ENCODE measurements around the gene SLC4A1AP.

Gene SLC4A1AP

DNA sequence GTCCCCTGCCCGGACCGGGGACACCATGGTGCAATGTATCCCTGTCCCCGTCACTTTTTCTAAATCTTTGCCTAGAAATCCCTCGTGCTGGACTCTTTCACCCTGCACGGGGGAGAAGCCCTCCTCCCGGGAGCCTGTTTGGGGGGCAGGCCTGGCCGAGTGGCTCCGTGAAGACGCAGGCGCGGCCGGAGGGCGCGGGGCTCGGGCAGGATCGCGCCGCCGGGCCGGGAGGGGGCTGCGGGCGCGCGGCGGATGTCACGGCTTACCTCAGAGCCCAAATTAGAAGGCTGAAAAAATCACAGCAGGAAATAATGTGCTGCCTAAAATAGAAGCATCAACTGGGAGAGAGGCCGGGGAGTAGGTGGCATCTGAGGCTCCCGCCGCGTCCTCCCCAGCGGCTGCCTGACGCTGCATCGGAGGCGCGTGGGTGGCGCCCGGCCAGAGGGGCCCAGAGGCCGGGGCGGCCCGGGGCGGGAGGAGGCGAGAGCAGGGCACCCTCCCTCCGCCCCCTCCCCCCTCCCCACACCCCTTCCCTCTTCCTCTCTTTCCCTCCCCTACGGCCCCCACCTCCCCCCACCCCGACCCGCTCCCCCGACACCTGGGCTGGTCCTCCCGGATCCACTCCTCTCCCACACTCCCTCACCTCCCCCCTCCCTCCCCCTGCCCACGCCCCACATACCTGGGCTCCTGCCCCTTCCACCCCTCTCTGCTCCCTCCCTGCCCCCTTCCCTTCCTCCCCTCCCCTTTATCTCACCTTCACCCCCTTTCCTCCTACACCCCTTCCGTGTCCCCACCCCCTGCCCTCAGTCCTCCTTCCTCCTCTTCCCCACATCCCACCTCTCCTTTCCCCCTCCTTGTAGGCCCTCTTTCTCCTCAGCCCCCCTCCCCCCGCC lies 51.9 kb downstream of the SLC4A1AP start:
- TF ChIP-seq, protein P1, sequence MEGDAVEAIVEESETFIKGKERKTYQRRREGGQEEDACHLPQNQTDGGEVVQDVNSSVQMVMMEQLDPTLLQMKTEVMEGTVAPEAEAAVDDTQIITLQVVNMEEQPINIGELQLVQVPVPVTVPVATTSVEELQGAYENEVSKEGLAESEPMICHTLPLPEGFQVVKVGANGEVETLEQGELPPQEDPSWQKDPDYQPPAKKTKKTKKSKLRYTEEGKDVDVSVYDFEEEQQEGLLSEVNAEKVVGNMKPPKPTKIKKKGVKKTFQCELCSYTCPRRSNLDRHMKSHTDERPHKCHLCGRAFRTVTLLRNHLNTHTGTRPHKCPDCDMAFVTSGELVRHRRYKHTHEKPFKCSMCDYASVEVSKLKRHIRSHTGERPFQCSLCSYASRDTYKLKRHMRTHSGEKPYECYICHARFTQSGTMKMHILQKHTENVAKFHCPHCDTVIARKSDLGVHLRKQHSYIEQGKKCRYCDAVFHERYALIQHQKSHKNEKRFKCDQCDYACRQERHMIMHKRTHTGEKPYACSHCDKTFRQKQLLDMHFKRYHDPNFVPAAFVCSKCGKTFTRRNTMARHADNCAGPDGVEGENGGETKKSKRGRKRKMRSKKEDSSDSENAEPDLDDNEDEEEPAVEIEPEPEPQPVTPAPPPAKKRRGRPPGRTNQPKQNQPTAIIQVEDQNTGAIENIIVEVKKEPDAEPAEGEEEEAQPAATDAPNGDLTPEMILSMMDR (IDR thresholded peaks at IDR 0.05; ENCODE audit: borderline replicate concordance, insufficient read depth, low read depth, low read length) = no peak

DNA sequence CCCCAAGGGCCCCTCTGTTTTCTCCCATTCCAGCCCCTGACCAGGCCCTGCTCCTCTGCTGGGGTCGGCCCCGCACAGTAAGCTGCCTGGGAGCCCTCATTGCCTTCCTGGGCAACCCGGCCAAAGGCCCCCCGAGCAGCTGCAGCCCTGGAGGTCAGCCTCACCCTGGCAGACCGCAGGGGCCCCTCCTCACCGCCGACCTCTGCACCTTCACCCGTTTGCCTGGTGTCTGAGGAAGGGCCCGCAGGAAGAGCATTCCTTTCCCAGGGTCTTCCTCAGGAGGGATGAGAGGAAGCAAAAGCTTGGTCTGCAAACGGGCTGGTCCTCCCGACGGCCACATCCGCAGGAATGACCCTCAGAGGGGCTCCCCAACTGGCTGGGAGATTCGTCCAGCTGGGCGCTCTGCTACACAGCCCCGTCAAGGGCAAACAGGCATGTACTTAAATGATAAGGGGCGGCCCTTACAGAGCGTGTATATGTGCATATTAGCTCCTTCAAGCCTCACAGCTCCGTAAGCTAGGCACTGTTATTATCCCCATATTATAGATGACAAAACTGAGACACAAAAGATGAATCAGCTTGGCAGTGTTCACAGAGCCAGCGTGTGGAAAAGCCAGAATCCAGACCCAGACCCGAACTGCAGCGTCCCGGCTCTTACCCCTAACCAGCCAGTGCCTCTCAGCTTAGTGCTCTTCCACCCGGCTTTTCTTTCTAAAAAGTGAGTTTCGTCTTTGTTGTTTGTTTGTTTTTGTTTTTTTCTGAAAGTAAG lies 52.8 kb downstream of the SLC4A1AP start:
- TF ChIP-seq, protein P1 (IDR thresholded peaks at IDR 0.05; ENCODE audit: borderline replicate concordance, insufficient read depth, low read depth, low read length) = no peak
- no peak overlapping the region for H3K4me3 ChIP-seq (ENCODE audit: low read depth, low read length)

More for the DNA sequence above, 51.9 kb downstream of the SLC4A1AP start:
- no peak overlapping the region for H3K4me3 ChIP-seq (ENCODE audit: low read depth, low read length)

DNA sequence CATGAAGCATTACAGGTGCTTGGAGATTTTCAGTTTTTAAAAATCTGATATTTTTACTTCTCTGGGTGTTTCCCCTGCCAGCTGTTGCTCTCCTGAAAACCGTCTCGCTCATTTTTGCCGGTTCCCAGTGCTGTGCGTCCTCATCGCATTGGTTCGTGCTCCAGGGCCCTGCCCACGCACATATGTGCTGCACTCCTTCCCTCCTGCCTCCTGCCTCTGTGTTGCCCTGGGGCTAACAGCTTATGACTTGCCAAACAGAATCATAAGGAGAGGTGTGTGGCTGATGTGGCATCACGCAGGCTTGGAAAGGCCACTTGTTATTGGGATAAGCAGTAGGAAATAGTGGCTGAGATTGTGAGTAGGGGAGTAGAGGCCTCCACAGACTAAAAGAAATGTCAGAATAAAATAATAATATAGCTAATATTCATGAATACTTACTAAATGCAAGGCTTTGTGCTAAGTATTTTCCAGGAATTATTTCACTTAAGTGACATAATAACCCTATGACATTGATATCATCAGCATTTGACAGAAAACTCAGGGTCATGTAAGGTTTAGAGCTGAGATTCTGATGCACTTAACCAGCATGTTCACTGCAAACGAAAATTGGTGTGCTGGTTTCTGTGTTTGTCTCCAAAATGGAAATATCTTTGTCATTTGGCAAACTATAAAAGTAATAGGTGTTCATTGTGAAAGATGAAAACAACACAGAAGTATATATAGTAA lies 53.5 kb downstream of the SLC4A1AP start:
- TF ChIP-seq, protein P1 (IDR thresholded peaks at IDR 0.05; ENCODE audit: borderline replicate concordance, insufficient read depth, low read depth, low read length) = no peak
- H3K4me3 ChIP-seq (ENCODE audit: low read depth, low read length) = no peak overlapping the region

DNA sequence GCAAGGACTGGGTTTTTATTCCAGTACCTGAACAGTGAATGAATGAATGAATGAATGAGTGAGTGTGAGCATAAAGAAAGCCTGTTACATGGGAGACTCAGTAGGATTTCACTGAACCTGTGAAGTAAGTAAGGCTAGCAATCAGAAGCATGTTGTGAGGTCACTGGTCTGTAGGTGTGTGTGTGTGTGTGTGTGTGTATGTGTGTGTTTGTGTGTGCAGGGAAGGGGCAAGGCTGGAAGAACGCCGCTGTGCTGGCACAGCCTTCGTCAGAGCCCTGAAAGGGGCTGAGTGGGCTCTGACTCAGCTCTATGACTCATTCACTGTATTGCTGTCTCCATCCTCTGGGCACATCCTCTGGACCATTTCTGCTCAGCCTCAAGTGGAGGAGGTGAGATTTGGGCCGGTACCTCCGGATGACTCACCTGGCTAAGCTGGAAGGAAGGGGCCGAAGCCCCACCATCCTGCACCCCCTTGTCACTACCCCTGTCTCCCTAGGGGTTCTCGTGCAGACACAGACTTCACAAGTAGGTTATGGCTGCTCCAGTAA lies 56.4 kb downstream of the SLC4A1AP start:
- TF ChIP-seq, protein P1 (IDR thresholded peaks at IDR 0.05; ENCODE audit: borderline replicate concordance, insufficient read depth, low read depth, low read length) = no peak
- no peak overlapping the region for H3K4me3 ChIP-seq (ENCODE audit: low read depth, low read length)

DNA sequence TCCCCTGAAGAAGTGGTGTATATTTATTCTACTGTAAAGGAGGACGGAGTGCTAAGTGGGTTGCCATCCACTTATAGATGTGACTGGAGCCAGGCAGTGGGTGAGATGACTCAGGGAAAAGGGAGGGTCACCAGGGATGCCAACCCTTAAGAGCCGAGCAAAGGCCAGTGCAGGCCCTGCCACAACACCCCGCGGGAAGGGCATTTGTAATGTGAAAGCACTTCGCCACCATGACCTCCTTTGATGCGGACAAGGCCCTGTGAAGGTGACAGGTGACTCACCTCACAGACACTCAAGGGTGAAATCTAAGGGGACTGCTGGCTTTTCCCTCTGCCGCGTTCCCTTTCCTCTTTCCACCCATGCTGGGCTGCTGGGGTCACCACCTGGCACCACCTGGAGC lies 57.6 kb downstream of the SLC4A1AP start:
- TF ChIP-seq, protein P1 (IDR thresholded peaks at IDR 0.05; ENCODE audit: borderline replicate concordance, insufficient read depth, low read depth, low read length) = no peak
- no peak overlapping the region for H3K4me3 ChIP-seq (ENCODE audit: low read depth, low read length)

DNA sequence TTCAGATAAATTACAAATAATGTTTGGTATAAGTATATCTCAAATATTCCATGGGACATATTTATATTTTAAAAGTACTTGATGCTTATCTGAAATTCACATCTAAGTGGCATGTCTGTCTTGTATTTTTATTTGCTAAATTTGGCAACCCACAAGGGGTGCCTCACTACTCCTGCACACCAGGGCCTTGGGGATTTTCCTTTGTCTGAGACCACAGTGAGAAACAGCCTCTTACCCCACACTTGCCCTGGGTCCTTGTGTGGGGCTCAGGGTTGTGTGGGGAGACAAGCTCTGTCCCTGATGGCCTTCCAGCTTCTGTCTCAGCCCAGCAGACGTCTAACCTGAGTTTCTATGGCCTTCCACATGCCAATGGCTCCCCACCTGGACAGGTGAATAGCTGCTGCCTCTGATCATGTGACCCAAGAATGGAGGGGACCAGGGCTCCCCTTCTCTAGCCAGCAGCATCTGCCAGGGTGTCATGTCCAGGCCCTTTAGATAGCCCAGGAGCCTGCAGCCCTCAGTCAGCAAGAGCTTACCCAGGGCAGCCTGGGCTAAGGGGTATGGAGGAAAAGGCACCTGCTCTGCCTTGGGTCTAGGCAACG lies 58.3 kb downstream of the SLC4A1AP start:
- TF ChIP-seq, protein P1 (IDR thresholded peaks at IDR 0.05; ENCODE audit: borderline replicate concordance, insufficient read depth, low read depth, low read length) = no peak
- no peak overlapping the region for H3K4me3 ChIP-seq (ENCODE audit: low read depth, low read length)

Data from GM12875 (cell line).